Stomach (tissue), 9 donors: ENCODE data around the gene ZNF70. TPM values are rescaled to one million over a fixed set of nuclear protein-coding genes. Genes with fewer than 3 reads are reported as not detected.

Experiments
- DNase-seq, 2 donors: peaks; one replicate each; pipeline versions ENCODE4 v3.0.0 to v3.0.0-alpha.2; 2013 to 2019
- H3K27ac ChIP-seq, 5 donors: fragments of 200-600 bp in 4 of 5; sonication (generic) in 4 of 5; one replicate each; pipeline ENCODE4 v1.5.1; 2013 to 2019; ENCODE audit warnings: mild to moderate bottlenecking in 1 of 5, moderate library complexity in 1 of 5
- H3K27me3 ChIP-seq, 3 donors: fragments of 200-600 bp; sonication (generic); one replicate each; pipeline ENCODE4 v1.5.1; 2017 to 2019; ENCODE audit warnings: mixed run types in 1 of 3
- H3K36me3 ChIP-seq, 4 donors: fragments of 200-600 bp; sonication (generic); 1 replicate in 3 of 4; 2 replicates in 1 of 4; pipeline ENCODE4 v1.5.1; 2016 to 2019
- H3K4me1 ChIP-seq, 4 donors: fragments of 200-600 bp; sonication (generic); one replicate each; pipeline ENCODE4 v1.5.1; 2016 to 2019
- H3K4me3 ChIP-seq, 4 donors: fragments of 200-600 bp; sonication (generic) in 3 of 4; one replicate each; pipeline ENCODE4 v1.5.1; 2016 to 2019; ENCODE audit warnings: mild to moderate bottlenecking in 1 of 4
- H3K9me3 ChIP-seq, 4 donors: fragments of 200-600 bp; sonication (generic); one replicate each; pipeline ENCODE4 v1.5.1; 2016 to 2019
- CTCF ChIP-seq, 7 experiments: fragments of 450-650 bp in 4 of 7; fragments of 200-600 bp in 3 of 7; sonication (generic) in 3 of 7; IDR thresholded peaks; one replicate each; pipeline ENCODE4 v1.5.1; 2016 to 2019; ENCODE audit warnings: antibody characterized with exemption in 7 of 7, control low read depth in 2 of 7, mild to moderate bottlenecking in 1 of 7
- EP300 ChIP-seq: sonication (generic); formaldehyde crosslinking; IDR thresholded peaks from one replicate; pipeline ENCODE4 v1.6.1; 2017; ENCODE audit warnings: antibody characterized with exemption
- POLR2A ChIP-seq, 4 donors: fragments of 450-650 bp; IDR thresholded peaks; one replicate each; pipeline ENCODE4 v1.6.1; 2016; ENCODE audit warnings: antibody characterized with exemption in 4 of 4, control low read depth in 2 of 4, mild to moderate bottlenecking in 1 of 4, moderate library complexity in 1 of 4
- POLR2AphosphoS5 ChIP-seq, 3 donors: sonication (generic); formaldehyde crosslinking; IDR thresholded peaks; one replicate each; pipeline ENCODE4 v1.6.1; 2016; ENCODE audit warnings: antibody characterized with exemption in 3 of 3
- WGBS, 5 donors: extraction: QIAGEN DNeasy Blood & Tissue Kit in 3 of 5; methylation state at CpG; one replicate each; pipeline versions ENCODE4 v1.1.5 to v1.1.7; 2013 to 2018; 5-methylcytosine and 5-hydroxymethylcytosine counted together
- intact Hi-C: fragments of 100-400 bp; cut with DNase I; formaldehyde crosslinking; loops from one replicate; pipeline ENCODE4 v1.15.1; 2023; ENCODE audit warnings: low total_unique reads
- polyA plus RNA-seq, 3 donors: library from polyadenylated mRNA; stranded (reverse); fragments of 200-250 nt; gene quantifications; one replicate each; pipeline ENCODE4 v1.2.3, GENCODE V29; 2013
- total RNA-seq, 5 donors: library from RNA; depleted of rRNA; stranded (reverse); fragments of >200 nt; gene quantifications; one replicate each; pipeline versions ENCODE4 v1.1.0 to v1.2.3, GENCODE V29; 2014 to 2016
- donor health status: healthy with polysubstance abuse.
- donor health status: Bipolar disorder and iron deficiency.
- donor health status: healthy.

The ZNF70 gene
- total and polyA plus RNA-seq, 8 donors, result 0.58 to 9.4 (median 2.1) TPM

- WGBS, 5 donors, result 82 to 86% (median 84%) methylated on average over 20 to 25 of the region's 25 CpGs
- Histone ChIP-seq H3K4me1 (peaks cover 21 to 49% (median 44%) of the 10 kb centered on the region in 4 donors), H3K36me3 (peaks cover 52 to 57% (median 56%) of the 10 kb centered on the region in 4 donors), H3K4me3 (no peak overlapping the region), H3K27ac (peak overlapping the region in 1 of 5 donors; percentile 31), H3K9me3 (no peaks in the 10 kb centered on the region), H3K27me3 (no peaks in the 10 kb centered on the region)
- no peak for DNase-seq
- intact Hi-C loops, result no loop called here
- no peak for TF ChIP-seq POLR2A (IDR thresholded peaks at IDR 0.05)
- no peak for TF ChIP-seq CTCF (IDR thresholded peaks at IDR 0.05)
- TF ChIP-seq POLR2AphosphoS5 (IDR thresholded peaks at IDR 0.05), result no peak
Measured at GRCh38 chr22:23791738-23792645, 41.1 kb upstream of the ZNF70 start.

DNA sequence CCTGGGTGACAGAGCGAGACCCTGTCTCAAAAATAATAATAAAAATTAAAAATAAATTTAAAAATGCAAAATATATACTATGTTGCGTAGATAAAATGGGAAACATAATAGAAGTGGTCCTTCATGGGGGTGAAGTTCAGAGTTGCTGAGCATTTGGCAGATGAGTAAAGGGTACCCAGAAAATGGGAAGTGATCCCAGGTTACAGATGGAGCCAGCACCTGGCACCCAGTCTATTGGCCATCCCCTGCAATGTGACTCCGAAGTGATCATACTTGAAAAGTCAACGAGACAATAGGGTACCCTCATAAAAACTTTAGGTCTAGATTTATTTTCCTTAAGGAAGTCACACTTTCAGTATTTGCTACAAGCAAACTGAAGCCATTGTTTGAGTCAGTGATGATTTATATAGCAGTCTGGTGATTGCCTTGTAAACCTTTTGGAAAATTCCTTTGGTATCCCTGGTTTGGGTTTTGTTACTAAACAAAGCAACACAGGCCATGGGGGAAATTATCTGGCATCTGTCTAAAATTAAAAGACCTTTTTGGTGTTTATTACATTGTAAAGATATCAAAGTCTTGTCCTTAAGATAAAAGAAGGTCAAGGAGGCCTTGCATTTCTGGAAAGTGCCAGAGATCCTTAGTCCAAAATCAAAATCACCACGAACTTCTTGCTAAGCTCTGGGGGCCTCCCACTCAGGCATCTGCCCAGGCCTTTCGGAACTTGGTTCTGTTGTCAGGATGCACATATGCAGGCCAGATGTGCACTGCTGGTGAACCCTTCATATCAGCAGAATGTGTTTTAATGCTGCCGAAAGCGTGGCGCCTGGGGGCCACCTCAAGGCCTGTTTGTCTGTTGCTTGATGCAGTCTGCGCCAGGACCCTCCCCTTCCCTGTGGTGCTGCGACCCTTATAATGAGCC is 40.2 kb upstream of the ZNF70 start:
- peaks cover 45 to 49% (median 47%) of the 10 kb centered on the region in 4 donors for H3K36me3 ChIP-seq
- H3K27ac ChIP-seq, result peak overlapping the region in 1 of 5 donors; percentile 31
- WGBS, 5 donors, result 64 to 78% (median 74%) methylated on average over 10 to 11 of the region's 11 CpGs
- H3K4me1 ChIP-seq, result peaks cover 27 to 55% (median 51%) of the 10 kb centered on the region in 4 donors
- peak in 1 of 2 donors; percentile 77 for DNase-seq
- TF ChIP-seq EP300 (no peak), CTCF (IDR thresholded peaks at IDR 0.05) (no peak), POLR2A (IDR thresholded peaks at IDR 0.05) (no peak), POLR2AphosphoS5 (IDR thresholded peaks at IDR 0.05) (no peak)
- no peak overlapping the region for H3K4me3 ChIP-seq
- no peaks in the 10 kb centered on the region for H3K9me3 ChIP-seq
- no peaks in the 10 kb centered on the region for H3K27me3 ChIP-seq
- intact Hi-C loops, result no loop called here

GRCh38 chr22:23789638-23790037 is 38.7 kb upstream of the ZNF70 start:
- peak overlapping the region in 1 of 5 donors; percentile 31 for H3K27ac ChIP-seq
- H3K4me1 ChIP-seq, result peaks cover 29 to 59% (median 53%) of the 10 kb centered on the region in 4 donors
- DNase-seq, result no peak
- TF ChIP-seq CTCF (IDR thresholded peaks at IDR 0.05), result no peak
- TF ChIP-seq POLR2A (IDR thresholded peaks at IDR 0.05), result no peak
- TF ChIP-seq POLR2AphosphoS5 (IDR thresholded peaks at IDR 0.05), result no peak
- TF ChIP-seq EP300, result no peak
- intact Hi-C loops, result no loop called here
- no peak overlapping the region for H3K4me3 ChIP-seq
- no peaks in the 10 kb centered on the region for H3K9me3 ChIP-seq
- no peaks in the 10 kb centered on the region for H3K27me3 ChIP-seq
- H3K36me3 ChIP-seq, result peaks cover 31 to 34% (median 33%) of the 10 kb centered on the region in 4 donors
- 62 to 79% (median 75%) methylated on average over 4 of the region's 4 CpGs for WGBS, 5 donors

GRCh38 chr22:23789121-23789520 is 38.2 kb upstream of the ZNF70 start:
- TF ChIP-seq POLR2AphosphoS5 (IDR thresholded peaks at IDR 0.05), result no peak
- no peak for TF ChIP-seq POLR2A (IDR thresholded peaks at IDR 0.05)
- no peak for TF ChIP-seq CTCF (IDR thresholded peaks at IDR 0.05)
- no peak for TF ChIP-seq EP300

More at GRCh38 chr22:23789121-23789520, 38.2 kb upstream of the ZNF70 start:
- H3K4me1 ChIP-seq, result peaks cover 32 to 64% (median 57%) of the 10 kb centered on the region in 4 donors
- no peaks in the 10 kb centered on the region for H3K27me3 ChIP-seq
- no peaks in the 10 kb centered on the region for H3K9me3 ChIP-seq
- no peak for DNase-seq
- intact Hi-C loops, result no loop called here
- peak overlapping the region in 1 of 4 donors; percentile 13 for H3K4me3 ChIP-seq
- peaks cover 27 to 29% (median 28%) of the 10 kb centered on the region in 4 donors for H3K36me3 ChIP-seq
- H3K27ac ChIP-seq, result peak overlapping the region in 1 of 5 donors; percentile 3
- WGBS, 5 donors, result 38 to 59% (median 55%) methylated on average over 4 of the region's 4 CpGs
